HG02852 (cell line): ENCODE measurements around the gene SCN1A.
"Not testable (repeated sequence)": the region's sequence is repeated elsewhere in the genome, so short reads cannot be mapped to it uniquely, and the experiment has no call there.

ENCODE experiments used
- ATAC-seq: cut with Tn5 transposase; IDR thresholded peaks from one replicate; pipeline ENCODE4 v1.9.1; 2021; ENCODE audit warnings: mild to moderate bottlenecking, moderate library complexity; ENCODE audit not compliant: unreplicated experiment

Gene SCN1A

GRCh38 chr2:166127217-166128155, at the start of gene SCN1A:
TSS of gene SCN1A (minus strand) at chr2:166128020. CDS start at chr2:166073621, 54,399 bp downstream.
- peak; percentile 50 for ATAC-seq

GRCh38 chr2:166173263-166173662, 45.4 kb upstream of the SCN1A start:
- no peak for ATAC-seq

GRCh38 chr2:166171216-166171615, 43.4 kb upstream of the SCN1A start:
- ATAC-seq = no peak

GRCh38 chr2:166170356-166170755, 42.5 kb upstream of the SCN1A start:
- ATAC-seq = no peak

- no peak for ATAC-seq
These were observed 39.6 kb upstream of the SCN1A start for GRCh38 chr2:166167449-166167848.

- ATAC-seq = no peak
These were observed 36.0 kb upstream of the SCN1A start for GRCh38 chr2:166163775-166164174.

- ATAC-seq = no peak
These were observed 30.7 kb upstream of the SCN1A start for GRCh38 chr2:166158546-166158945.

- no peak for ATAC-seq
These were observed 29.8 kb upstream of the SCN1A start for GRCh38 chr2:166157578-166157977.

GRCh38 chr2:166156985-166157490, 29.2 kb upstream of the SCN1A start:
- ATAC-seq = no peak

GRCh38 chr2:166155589-166155988, 27.8 kb upstream of the SCN1A start:
- ATAC-seq = no peak

GRCh38 chr2:166154685-166155338, 27.0 kb upstream of the SCN1A start:
- no peak for ATAC-seq

- ATAC-seq = no peak
These were observed 24.2 kb upstream of the SCN1A start for GRCh38 chr2:166152064-166152463.

GRCh38 chr2:166148500-166149400, 20.9 kb upstream of the SCN1A start:
- ATAC-seq = no peak

- no peak for ATAC-seq
These were observed 20.1 kb upstream of the SCN1A start for GRCh38 chr2:166147883-166148282.

- ATAC-seq = no peak
These were observed 16.3 kb upstream of the SCN1A start for GRCh38 chr2:166144071-166144470.

- ATAC-seq = no peak
These were observed 13.1 kb upstream of the SCN1A start for GRCh38 chr2:166140932-166141331.

- no peak for ATAC-seq
These were observed 12.7 kb upstream of the SCN1A start for GRCh38 chr2:166140475-166140874.

GRCh38 chr2:166139479-166139878, 11.7 kb upstream of the SCN1A start:
- ATAC-seq = not testable (repeated sequence)

- ATAC-seq = no peak
These were observed 10.8 kb upstream of the SCN1A start for GRCh38 chr2:166138667-166139066.

- ATAC-seq = no peak
These were observed 10.3 kb upstream of the SCN1A start for GRCh38 chr2:166138144-166138543.

- ATAC-seq = no peak
These were observed 9.5 kb upstream of the SCN1A start for GRCh38 chr2:166137331-166137730.
